DMS79 (cell line): ENCODE data around the gene CCHCR1.

Experiments
- DNase-seq: peaks from one replicate; lab custom pipeline; 2025; lab: John Stamatoyannopoulos, UW

CCHCR1 gene

DNA sequence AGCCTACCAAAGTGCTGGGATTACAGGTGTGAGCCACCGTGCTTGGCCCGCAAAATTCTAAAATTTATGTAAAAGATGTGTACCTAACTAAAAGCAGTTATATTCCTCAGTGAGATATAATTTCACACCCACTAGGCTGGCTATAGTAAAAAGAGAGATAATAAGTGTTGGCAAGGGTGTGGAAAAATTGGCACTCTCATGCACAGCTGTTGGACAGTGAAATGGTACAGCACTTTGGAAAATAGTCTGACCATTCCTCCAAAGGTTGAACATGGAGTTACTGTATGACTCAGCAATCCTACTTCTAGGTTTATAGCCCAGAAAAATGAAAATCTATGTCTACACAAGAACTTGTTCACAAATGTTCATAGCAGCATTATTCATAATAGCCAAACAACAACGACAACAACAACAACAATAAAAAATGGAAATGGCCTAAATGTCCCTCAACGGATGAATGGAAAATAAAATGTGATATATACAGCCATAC, 59.1 kb downstream of the CCHCR1 start:
- no peak for DNase-seq

DNA sequence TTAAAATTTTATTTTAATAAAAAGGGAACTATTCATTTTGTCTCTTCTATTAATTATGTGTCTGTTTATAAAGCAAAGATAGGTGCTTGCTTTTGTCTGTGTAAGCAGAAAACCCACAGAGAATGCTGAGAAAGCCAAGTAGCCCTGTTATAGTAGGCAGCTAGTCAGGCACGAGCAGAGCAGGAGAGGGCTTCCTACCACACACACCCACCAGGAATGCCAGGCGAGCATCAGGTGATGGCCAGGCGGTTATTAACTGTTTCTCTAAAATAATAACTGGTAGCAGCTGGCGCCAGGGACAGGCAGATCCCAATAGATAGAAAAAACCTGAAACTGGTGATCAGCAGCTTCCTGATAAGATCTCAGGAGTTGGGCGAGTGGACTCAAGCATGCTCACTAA, 60.9 kb downstream of the CCHCR1 start:
- no peak for DNase-seq

DNA sequence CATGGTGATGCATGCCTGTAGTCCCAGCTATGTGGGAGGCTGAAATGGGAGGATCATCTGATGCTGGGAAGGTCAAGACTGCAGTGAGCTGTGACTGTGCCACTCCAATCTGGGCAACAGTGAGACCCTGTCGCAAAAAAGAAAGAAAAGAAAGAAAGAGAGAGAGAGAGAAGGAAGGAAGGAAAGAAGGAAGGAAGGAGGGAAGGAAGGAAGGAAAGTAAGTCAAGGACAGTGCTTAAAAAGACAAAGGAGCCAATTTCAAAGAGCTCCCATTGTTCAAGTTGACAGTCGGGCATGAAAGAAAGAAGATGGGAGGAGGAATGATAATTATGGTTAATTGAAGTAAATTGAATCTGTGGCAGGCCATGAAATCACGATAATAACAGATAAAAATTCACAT, 61.4 kb downstream of the CCHCR1 start:
- DNase-seq = no peak

DNA sequence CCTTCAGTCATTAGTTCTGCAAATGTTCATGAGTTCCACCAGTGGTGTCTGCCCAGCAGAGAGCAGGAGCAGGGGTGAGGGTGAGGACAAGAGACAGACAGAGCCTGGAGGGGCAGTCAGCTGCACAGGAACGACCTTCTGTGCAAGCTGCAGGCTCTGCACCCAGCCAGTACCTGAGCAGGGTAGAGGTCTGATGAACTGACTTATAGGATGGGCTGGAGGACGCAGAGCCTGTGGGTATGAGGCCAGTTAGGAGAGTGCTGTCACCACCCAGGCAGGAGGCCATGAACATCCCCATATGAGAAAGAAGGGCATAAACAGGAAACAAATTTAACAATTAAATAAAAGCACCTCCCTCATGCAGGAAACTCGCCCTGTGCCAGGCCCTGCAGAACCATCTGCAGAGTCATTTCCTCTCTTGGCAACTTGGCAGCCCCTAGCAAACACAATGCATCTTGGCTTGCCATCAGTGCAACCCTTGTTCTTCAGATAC, 63.2 kb downstream of the CCHCR1 start:
- DNase-seq = no peak

- no peak for DNase-seq
These were observed 64.7 kb downstream of the CCHCR1 start for GRCh38 chr6:31092769-31093505.
